HS-5 (cell line): Measurements from ENCODE around the gene PLOD1.
"Not testable (repeated sequence)": the region's sequence is repeated elsewhere in the genome, so short reads cannot be mapped to it uniquely, and the experiment has no call there.

Experiments used
- DNase-seq: peaks from one replicate; pipeline ENCODE4 v3.0.0-alpha.2; 2012; ENCODE audit warnings: low read depth

PLOD1 gene

GRCh38 chr1:12006167-12006921 is 71.8 kb downstream of the PLOD1 start:
- no peak for DNase-seq

- no peak for DNase-seq
Measured at GRCh38 chr1:12007204-12007603, 72.7 kb downstream of the PLOD1 start.

GRCh38 chr1:12008355-12008754 is 73.8 kb downstream of the PLOD1 start:
- not testable (repeated sequence) for DNase-seq

- no peak for DNase-seq
Measured at GRCh38 chr1:12009318-12009947, 74.9 kb downstream of the PLOD1 start.

- DNase-seq: no peak
Measured at GRCh38 chr1:12010746-12011570, 76.4 kb downstream of the PLOD1 start.

- DNase-seq: no peak
Measured at GRCh38 chr1:12011998-12012397, 77.5 kb downstream of the PLOD1 start.

- DNase-seq: no peak
Measured at GRCh38 chr1:12012560-12013316, 78.2 kb downstream of the PLOD1 start.

- DNase-seq: no peak
Measured at GRCh38 chr1:12014141-12014991, 79.8 kb downstream of the PLOD1 start.

- no peak for DNase-seq
Measured at GRCh38 chr1:12015001-12015491, 80.5 kb downstream of the PLOD1 start.

- DNase-seq: no peak
Measured at GRCh38 chr1:12015499-12015898, 81.0 kb downstream of the PLOD1 start.

GRCh38 chr1:12016182-12016581 is 81.7 kb downstream of the PLOD1 start:
- no peak for DNase-seq

GRCh38 chr1:12019858-12020509 is 85.5 kb downstream of the PLOD1 start:
- DNase-seq: no peak

GRCh38 chr1:12021616-12022015 is 87.1 kb downstream of the PLOD1 start:
- DNase-seq: no peak

- DNase-seq: no peak
Measured at GRCh38 chr1:12022036-12022435, 87.5 kb downstream of the PLOD1 start.
